ENCODE measurements around the gene TIAM2.
A peak's percentile ranks its signal among the peaks of the same experiment; 100 is the strongest.
"Not testable (repeated sequence)": the region's sequence is repeated elsewhere in the genome, so short reads cannot be mapped to it uniquely, and the experiment has no call there.

The TIAM2 gene

GRCh38 chr6:154991207-154991606 lies 3.9 kb upstream of the TIAM2 start:
- no peak for DNase-seq

- DNase-seq, result no peak
Measured at GRCh38 chr6:154993026-154993425, 2.1 kb upstream of the TIAM2 start.

- no peak for DNase-seq
Measured at GRCh38 chr6:154993710-154994109, 1.4 kb upstream of the TIAM2 start.

- DNase-seq, result no peak
Measured at GRCh38 chr6:154994836-154995253, 270 bp upstream of the TIAM2 start.

DNA sequence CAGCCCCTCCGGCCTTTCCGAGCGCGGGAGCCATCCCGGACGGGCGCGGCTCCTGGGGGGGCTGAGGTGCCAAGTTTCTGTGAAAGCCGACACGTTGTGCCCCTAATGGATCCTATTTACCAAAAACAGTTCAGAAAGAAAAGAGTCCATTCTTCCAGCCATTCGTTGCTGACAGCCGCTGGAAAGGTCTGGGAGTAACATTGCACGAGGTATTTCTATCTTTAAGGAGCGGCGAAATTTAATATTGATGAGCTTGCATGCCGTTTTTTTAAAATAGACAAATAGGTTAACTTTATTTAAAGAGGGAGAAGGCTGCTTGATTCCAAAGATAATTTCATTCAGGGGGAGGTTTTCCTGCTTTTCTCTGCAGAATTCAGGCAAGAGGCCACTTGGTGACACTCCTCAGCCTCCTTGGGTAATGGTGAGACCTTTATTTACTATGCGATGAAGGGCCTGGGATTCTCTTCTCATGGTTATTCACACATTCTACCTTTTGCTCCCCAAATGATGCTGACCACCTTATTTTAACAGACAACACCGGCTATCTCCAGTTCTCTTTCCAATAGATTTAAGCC lies 988 bp downstream of the TIAM2 start:
- DNase-seq, result no peak

DNA sequence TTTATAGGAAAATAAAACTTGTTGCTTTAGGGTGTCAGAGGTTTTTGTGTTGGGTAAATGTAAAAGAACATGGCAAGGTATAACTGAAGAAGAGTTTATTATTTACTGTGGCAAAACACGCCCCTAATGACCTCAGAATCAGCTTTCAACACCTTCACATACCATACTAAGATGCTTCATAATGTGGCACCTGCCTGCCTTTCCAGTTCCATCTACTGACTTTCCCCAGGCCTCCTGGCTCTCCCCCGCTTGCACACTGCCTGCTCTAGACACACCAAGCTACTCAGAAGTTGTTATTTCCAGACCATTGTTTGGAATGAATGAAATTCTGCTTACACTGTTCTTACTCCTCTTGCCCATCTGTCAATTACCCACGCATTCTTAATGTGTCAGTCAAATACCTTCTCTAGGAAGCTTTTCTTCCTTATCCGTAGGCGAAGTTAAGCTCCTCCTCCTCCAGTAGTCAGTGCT lies 1.8 kb downstream of the TIAM2 start:
- no peak for DNase-seq

DNA sequence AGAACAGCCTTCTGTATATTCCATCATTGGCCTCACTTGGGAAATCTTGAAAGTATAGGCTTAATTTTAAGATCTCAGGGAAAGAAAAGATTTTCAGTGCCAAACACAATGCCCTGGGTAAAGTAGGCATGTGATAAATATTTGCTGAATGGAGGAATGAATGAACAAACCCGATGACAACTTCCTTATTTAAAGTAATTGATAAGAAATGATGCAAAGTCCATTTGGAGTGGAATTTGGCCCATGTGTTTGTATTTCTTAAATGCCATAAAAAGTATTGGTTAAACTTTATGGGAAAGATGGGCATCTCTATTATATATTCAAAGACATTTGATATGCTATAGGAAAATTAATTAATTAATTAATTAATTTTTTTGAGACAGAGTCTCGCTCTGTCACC lies 3.7 kb downstream of the TIAM2 start:
- no peak for DNase-seq

DNA sequence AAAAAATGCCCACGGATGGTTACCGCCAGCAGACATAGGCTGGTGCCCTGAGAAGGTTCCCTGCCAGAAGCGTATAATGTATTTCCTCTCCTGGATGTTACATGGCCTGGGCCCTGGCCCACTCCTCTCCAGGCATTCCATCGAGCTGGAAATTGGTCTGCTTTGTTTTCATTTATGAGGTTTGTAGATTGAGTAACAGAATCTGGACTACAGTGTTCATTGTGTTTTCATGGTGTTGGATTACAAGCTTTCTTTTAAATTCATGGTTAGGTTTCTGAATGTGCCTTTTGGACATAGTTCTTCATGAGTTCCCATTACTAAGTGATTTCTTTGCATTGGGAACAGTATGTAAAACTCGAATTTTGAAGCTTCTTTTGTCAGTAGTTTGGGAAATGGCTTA lies 6.4 kb downstream of the TIAM2 start:
- DNase-seq, result no peak

DNA sequence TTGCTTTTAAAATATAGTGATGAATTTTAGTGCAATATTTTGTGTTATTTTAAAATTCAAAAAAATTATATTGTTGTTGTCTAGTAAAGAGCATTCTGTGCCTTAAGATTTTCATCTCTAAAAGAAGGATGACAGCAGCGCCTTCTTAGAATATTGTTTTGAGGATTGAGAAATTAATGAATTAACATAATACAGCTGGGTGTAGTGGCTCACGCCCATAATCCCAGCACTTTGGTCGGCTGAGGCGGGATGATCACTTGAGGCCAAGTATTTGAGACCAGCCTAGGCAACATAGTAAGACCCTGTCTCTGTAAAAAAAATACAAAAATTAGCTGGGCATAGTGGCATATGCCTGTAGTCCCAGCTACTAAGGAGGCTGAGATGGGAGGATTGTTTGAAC lies 6.8 kb downstream of the TIAM2 start:
- no peak for DNase-seq

DNA sequence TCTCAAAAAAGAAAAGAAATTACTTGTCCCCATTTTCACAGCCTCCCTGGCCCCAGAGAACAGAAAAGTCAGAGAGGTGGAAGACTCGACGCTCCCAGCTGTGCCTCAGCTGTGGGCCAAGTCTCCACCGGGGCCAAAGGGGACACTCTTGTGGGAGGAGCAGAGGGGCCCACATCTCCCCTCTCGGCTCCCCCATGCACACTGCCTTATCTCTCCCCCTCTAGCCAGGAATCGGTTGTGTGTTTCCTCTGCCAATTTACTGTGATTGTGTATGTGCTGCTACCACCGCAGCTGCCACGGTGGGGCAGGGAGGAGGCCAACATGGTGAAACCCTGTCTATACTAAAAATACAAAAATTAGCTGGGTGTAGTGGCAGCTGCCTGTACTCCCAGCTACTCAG lies 8.4 kb downstream of the TIAM2 start:
- no peak for DNase-seq

DNA sequence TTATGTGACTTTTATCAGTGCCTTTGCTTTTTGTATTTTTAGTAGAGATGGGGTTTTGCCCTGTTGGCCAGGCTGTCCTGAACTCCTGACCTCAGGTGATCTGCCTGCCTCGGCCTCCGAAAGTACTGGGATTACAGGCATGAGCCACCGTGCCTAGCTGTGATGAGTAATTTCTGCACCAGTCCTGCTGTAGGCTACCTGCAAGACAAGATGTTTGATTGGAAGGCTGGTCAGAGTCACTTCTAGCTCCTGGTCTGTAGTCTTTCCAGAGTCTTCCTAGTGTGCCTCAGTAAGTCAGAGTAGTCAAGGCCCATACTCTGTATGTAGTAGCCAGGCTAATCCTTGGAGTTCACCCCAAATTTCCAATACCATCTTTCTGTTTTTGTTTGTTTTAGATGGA lies 8.9 kb downstream of the TIAM2 start:
- no peak for DNase-seq

DNA sequence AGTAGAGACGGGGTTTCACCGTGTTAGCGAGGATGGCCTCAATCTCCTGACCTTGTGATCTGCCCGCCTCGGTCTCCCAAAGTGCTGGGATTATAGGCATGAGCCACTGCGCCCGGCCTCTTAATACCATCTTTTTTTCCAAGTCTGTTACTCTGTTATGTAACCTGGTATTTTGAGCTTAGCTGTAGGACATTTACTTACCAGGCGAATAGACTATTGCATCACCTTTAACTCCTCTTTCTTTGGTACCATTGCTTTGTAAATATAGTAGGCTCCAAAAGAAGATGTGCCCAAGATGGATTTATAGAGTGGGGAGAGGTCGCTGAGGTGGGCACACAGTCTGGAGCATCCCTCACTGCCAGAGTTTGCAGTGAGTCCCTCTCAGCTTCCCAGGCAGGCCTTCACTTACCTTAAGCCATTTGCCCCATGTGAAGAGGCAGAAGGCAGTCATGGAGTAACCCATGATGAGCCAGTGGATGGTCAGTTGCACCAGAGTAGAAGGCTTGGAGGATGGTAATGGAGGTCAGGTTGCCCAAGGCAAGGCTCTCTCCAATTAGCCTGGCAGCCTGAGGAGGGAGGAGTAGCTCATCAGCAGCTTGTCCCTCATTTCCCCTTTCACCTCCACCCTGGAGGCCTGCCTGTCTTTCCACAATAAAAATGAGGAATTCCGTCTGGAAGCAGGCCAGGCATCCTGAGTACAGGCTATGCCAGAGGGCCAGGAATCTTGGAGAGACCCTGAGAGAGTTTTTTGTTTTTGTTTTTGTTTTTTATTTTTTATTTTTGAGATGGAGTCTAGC lies 9.7 kb downstream of the TIAM2 start:
- no peak for DNase-seq

- no peak for DNase-seq
Measured at GRCh38 chr6:155008625-155009024, 13.5 kb downstream of the TIAM2 start.

GRCh38 chr6:155010940-155011339 lies 15.8 kb downstream of the TIAM2 start:
- no peak for DNase-seq

DNA sequence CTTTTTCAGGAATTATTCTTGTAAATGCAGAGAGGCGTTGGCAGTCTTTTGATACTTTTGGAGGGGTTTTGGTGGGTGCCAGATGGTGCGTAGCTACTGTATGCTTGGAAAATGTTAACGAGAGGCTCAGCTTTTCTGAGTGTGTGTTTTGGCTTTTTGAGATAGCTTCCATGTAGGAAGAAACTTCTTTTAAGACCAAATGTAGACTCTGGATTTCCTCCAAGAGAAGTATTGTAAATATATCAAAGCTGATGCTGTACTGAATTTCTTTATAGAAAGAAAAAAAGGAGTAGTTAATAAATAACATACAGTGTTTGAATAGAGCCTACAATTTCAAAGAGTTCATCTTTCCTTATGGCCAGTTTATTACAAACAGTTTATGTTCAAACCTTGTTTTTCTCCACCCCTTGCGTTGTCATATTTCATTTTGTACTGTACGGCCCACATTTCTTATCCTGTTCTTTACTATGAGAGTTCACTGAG lies 16.7 kb downstream of the TIAM2 start:
- DNase-seq, result peak; percentile 32

GRCh38 chr6:155013457-155013876 lies 18.4 kb downstream of the TIAM2 start:
- DNase-seq, result peak; percentile 94

- DNase-seq, result no peak
Measured at GRCh38 chr6:155014137-155014536, 19.0 kb downstream of the TIAM2 start.

GRCh38 chr6:155014670-155015300 lies 19.7 kb downstream of the TIAM2 start:
- DNase-seq, result no peak

- DNase-seq, result not testable (repeated sequence)
Measured at GRCh38 chr6:155018415-155018814, 23.3 kb downstream of the TIAM2 start.

- no peak for DNase-seq
Measured at GRCh38 chr6:155021680-155022079, 26.6 kb downstream of the TIAM2 start.

GRCh38 chr6:155022721-155023120 lies 27.6 kb downstream of the TIAM2 start:
- DNase-seq, result no peak

GRCh38 chr6:155023717-155024116 lies 28.6 kb downstream of the TIAM2 start:
- no peak for DNase-seq

DNA sequence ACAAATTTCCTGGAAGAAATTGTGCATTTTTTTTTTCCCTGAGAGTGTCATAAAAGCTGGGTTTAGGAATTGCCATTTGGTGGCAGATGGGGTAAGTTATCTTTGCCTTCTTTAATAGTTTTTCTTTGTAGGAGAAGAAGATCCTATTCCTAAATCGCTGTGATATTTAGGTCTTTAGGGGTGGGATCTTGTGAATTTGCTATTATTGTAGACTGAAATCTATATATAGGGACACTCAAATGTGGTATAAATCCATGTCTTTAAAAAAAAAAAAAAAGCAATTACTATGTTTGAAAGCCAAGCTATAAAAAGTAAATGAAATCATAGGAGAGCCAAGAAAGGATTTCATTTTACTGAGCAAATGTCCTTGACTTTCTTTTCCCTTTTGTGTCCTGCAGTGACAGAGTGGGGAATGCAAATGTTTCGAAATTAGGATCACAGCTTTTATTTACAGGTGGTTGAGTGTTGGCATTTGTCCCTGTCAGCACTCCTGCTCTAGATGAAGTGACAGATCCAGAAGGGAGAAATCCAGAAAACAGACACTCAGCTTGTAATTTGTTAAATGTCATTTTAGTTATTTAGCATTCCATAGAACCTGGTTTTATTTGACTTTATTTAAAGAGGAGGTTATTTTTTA lies 29.4 kb downstream of the TIAM2 start:
- no peak for DNase-seq
